HG03039 (cell line): Measurements from ENCODE around the gene CCDC172.
"Not testable (repeated sequence)": the region's sequence is repeated elsewhere in the genome, so short reads cannot be mapped to it uniquely, and the experiment has no call there.

Source experiments
- ATAC-seq: cut with Tn5 transposase; IDR thresholded peaks from one replicate; pipeline ENCODE4 v1.9.1; 2021; ENCODE audit warnings: mild to moderate bottlenecking, moderate library complexity; ENCODE audit not compliant: unreplicated experiment

The CCDC172 gene

GRCh38 chr10:116331815-116332214 lies 7.6 kb downstream of the CCDC172 start:
- ATAC-seq, result no peak

DNA sequence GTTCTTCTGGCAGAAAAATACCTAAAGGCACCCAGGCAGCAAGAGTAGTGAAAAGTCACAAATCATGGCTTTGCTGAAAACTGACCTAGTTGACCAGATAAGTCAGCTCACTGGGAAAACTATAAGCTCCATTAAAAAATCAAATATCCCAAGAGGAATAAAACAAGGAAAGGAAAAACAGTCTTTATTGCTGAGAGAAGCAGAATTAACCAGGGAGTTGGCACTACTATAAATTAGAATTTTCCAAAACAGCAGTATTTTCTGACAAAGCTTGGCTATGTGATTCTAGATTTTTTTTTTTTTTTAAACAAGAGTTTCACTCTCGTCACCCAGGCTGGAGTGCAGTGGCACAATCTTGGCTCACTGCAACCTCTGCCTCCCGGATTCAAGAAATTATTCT lies 12.6 kb downstream of the CCDC172 start:
- no peak for ATAC-seq

DNA sequence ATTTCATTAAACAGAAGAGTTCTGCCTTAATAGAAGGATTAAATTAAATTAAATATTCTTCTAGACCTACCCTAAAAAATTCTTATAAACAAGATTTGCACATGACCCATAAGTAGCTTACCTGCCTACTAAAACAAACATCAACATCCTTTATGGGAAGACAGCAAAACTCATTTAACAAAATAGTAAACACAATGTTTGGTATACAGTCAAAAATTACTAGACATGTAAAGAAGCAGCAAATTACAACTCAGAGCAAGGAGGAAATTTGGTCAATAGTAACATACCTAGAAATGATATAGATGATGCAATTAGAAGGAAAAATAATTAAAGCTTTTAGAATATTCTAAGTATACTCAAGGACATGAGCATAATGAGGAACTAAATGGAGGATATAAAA lies 27.9 kb downstream of the CCDC172 start:
- ATAC-seq, result no peak

DNA sequence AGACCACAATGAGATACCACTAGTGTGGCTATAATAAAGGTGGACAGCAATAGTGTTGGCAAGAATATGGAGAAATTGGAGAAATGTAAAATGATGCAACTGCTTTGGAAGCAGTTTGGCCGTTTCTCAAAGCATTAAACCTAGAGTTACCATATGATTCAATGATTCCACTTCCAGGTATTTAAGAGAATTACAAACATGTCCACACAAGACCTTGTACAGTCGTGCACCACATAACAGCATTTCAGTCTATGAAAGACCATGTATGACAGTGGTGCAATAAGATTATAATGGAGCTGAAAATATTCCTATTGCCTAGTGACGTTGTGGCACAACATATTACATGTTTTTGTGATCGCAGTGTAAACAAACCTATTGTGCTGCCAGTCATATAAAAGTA lies 29.6 kb downstream of the CCDC172 start:
- ATAC-seq, result no peak

GRCh38 chr10:116355341-116355740 lies 31.1 kb downstream of the CCDC172 start:
- ATAC-seq, result no peak

- ATAC-seq, result no peak
Measured at GRCh38 chr10:116356833-116357232, 32.6 kb downstream of the CCDC172 start.

DNA sequence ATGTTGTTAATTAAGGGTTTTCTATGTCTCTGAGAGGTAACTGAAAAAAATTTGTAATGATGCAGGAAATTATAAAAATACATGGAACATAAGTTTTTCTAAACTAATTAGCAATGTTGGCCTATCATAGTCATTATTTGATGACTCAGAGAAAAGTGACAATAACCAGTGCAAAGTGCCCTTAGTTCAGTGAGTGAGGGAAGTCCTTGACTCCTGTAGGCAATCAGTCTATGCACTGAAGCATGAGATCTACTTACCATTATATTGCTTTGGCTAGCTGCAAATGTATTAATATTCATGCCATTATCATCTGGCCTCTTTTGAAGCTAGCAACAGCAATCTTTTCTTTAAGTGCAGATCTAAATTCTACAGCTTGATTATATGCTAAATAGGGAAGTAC lies 40.6 kb downstream of the CCDC172 start:
- no peak for ATAC-seq

DNA sequence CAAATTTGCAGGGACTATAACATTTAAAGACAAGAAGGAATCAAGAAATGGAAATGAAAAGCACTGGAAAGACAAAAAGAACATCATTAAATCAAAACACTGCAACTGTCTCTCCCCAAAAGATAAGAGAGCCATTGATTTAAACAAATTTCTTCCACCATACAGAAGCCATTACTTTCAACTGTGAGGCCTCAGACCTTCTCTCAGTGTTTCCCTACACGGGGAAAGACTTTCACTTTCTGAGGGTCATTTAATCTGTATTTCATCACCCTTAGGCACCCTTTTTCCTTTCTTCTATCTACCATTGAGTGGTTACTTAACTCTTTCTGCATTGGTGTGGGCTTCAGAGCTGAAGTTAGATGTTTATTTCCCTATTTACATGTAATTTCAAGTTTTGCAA lies 47.5 kb downstream of the CCDC172 start:
- ATAC-seq, result no peak

DNA sequence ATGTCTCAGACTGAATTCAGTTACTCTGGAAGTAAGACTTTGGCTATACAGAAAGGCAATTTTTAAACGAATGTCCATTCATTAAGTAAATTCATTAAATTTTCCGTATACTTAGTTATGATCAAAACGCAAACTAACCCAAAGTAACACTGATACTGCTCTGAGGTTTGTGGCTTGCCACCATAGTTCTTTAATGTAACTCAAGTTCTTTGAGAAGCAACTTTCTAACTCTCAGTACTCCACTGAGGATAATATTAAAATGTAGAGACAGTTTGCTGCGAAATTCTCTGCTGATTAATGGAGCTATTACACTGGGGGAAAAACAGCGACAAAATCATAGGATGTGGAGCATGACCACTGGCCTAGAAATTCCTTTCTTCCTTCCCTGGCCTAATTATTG lies 58.0 kb downstream of the CCDC172 start:
- ATAC-seq, result no peak

DNA sequence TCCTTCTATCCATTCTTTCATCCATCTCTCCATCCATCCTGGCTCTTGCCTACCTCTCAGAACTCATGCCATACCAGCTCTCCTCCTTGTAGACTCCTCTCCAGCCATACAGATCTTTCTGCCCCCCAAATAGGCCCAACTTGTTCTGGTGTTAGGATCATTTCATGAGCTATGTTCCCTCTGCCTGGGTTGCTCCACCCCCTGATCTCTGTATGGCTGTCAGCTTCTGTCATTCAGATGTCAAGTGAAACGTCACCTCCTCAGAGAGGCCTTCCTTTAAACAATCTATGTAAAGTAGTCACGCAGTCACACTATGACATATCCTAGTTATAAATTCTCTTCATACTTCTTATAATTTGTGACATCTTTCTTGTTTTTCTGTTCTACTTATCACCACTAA lies 61.1 kb downstream of the CCDC172 start:
- ATAC-seq, result no peak

DNA sequence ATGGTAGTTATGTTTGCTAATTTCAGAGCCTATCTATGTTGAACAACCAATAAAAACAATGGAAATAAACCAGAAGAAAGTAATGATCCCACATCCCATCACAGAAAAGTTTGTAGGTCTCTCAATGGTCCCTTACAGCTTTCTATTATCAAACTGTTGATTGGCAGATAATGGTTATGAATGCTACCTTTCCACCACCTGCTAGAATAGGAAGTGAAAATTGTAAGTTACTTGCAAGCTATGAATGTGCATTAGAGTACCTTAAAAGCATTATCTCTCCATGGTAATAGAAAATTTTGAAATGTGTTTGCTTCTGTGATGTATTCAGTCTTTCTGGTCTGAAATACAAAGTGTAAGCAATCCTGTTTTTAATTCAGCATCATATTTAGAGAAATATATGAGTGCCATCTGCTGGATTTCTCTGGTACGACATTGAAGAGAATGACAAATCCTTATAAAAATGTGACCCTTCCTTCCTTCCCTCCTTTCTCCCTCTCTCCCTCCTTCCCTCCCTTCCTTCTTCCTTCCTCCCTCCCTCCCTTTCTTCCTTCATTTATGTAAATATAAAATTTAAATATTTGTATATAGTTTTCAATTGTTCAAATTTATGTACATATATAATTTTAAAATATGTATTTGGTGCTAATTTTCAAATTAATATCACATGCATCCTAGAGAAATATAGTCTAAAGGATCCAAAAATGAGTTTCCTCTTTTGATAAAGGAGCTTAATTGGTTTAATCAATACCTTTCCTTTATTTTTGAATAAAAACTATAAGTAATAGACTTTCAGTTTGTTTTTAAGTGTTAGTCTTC lies 62.0 kb downstream of the CCDC172 start:
- ATAC-seq, result no peak

GRCh38 chr10:116393246-116393831 lies 69.1 kb downstream of the CCDC172 start:
- ATAC-seq, result not testable (repeated sequence)

DNA sequence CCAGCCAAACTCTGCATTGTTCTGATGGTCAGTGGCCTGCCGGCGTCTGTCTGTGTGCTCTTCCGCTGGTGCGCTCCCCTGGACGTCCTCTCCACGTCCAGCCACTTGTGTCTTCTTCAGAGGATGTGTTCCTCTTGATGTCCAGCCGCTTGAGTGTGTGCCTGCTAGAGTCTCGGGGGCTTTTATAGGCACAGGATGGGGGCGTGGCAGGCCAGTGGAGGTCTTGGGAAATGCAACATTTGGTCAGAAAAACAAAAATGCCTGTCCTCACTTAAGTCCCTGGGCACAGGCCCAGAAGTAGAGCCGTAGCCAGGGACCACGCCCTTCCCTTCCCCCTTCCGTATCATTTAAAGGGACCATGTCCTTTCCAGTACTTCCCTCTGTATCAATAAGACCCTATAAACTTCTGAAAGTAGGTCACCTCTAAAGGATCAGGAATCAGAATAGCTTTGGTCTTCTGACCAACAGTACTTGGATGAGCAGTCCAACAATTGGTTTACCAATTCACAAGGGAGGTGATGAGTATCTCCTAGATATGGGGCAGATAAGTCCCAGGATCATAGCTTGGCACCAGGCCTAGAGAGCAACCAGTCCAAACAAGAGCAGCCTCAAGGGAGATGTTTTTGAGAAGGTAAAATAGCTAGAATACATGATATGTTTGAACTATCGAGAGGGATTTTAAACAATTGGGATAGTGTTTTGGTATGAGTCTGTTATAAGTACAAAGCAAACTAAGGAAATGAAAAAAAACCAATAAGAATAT lies 71.2 kb downstream of the CCDC172 start:
- ATAC-seq, result no peak

GRCh38 chr10:116398224-116398623 lies 74.0 kb downstream of the CCDC172 start:
- no peak for ATAC-seq

GRCh38 chr10:116402858-116403257 lies 78.6 kb downstream of the CCDC172 start:
- ATAC-seq, result no peak

- no peak for ATAC-seq
Measured at GRCh38 chr10:116403740-116404250, 79.5 kb downstream of the CCDC172 start.

GRCh38 chr10:116408719-116409118 lies 84.5 kb downstream of the CCDC172 start:
- ATAC-seq, result no peak

- ATAC-seq, result no peak
Measured at GRCh38 chr10:116410351-116410750, 86.1 kb downstream of the CCDC172 start.

DNA sequence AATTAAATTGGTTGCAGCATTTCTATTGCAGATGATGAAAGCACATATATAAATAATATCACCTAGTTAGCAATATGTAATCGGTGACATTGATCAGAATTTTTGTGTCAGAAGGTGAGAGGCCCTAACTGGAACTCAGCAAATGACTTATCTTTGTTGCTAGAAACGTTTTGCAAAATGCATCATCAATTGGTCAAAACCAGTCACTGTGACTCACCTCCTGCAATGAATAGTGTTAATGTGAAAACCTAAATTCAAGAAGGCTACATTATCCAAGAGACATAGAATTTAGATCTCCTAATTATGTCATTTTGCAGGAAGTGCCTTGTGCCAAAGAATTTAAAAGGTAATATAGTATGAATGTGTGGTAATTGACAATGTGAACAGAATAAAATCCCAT lies 93.6 kb downstream of the CCDC172 start:
- no peak for ATAC-seq

- ATAC-seq, result no peak
Measured at GRCh38 chr10:116418389-116418788, 94.1 kb downstream of the CCDC172 start.

- ATAC-seq, result no peak
Measured at GRCh38 chr10:116421815-116422214, 97.6 kb downstream of the CCDC172 start.

DNA sequence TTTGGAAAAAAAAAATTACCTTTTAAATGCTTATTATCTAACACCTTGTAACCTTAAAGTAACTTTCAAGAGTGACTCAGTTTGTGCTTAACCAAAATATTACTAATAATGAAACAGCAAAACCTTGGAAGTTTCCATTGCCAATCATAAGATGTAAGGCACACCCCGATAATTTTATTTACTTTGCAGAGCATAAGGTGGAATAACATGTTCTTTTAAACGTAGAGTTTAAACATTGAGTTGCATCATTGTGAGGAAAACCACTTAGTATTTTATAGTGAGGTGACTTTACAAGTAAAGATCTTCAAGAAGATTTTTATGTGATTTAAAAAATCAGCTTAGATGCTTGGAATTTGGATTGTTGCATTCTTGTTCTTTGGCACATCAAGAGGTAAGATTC lies 103.4 kb downstream of the CCDC172 start, which contains the start of gene PNLIPRP3:
Gene PNLIPRP3, plus strand, starts transcription at position 177 of the 400 bp plus-strand sequence. Its CDS starts 166 bp downstream, at position 343.
- ATAC-seq, result no peak
